CD4-positive, alpha-beta T cell (primary cell): ENCODE data around the gene MED9. TPM values are rescaled to one million over a fixed set of nuclear protein-coding genes. Genes with fewer than 3 reads are reported as not detected.

Experiments
- ATAC-seq: fragments of 200-7000 bp; cut with Tn5 transposase; one replicate; pipeline ENCODE4 v1.10.0; 2022; ENCODE audit warnings: mild to moderate bottlenecking; ENCODE audit not compliant: poor library complexity
- CTCF ChIA-PET: fragments of 350-600 bp; sonication (Branson Sonifier 250); formaldehyde crosslinking; loops from one replicate; lab custom pipeline; 2021; ENCODE audit warnings: antibody characterized with exemption, inconsistent platforms; lab: Charles Lee
- POLR2A ChIA-PET: fragments of 350-600 bp; sonication (Branson Sonifier 250); formaldehyde crosslinking; loops from one replicate; lab custom pipeline; 2021; ENCODE audit warnings: antibody characterized with exemption, inconsistent platforms; lab: Charles Lee
- DNase-seq, 14 experiments: peaks; one replicate each; pipeline ENCODE4 v3.0.0-alpha.2; 2013 to 2020; ENCODE audit warnings: mixed read lengths in 2 of 14
- H3K27ac ChIP-seq, 2 donors: one replicate each; pipeline versions ENCODE4 v1.5.1 to v1.7.0; 2013; ENCODE audit warnings: low read length in 2 of 2, low read depth in 1 of 2, mild to moderate bottlenecking in 1 of 2
- H3K27me3 ChIP-seq, 2 experiments: 1 replicate in 1 of 2; 2 replicates in 1 of 2; pipeline versions ENCODE4 v1.6.1 to v1.7.0; 2013; ENCODE audit warnings: low read length in 2 of 2, control low read depth in 1 of 2, mild to moderate bottlenecking in 1 of 2, moderate library complexity in 1 of 2; ENCODE audit not compliant: insufficient read depth in 2 of 2, control insufficient read depth in 1 of 2
- H3K36me3 ChIP-seq: one replicate; pipeline ENCODE4 v1.6.1; 2013; ENCODE audit warnings: low read length, control low read depth; ENCODE audit not compliant: insufficient read depth
- H3K4me1 ChIP-seq: one replicate; pipeline ENCODE4 v1.6.1; 2013; ENCODE audit warnings: low read length, control low read depth; ENCODE audit not compliant: insufficient read depth
- H3K4me3 ChIP-seq: one replicate; pipeline ENCODE4 v1.5.1; 2013; ENCODE audit warnings: mild to moderate bottlenecking, low read length, moderate library complexity
- H3K9me3 ChIP-seq, 2 experiments: 1 replicate in 1 of 2; 2 replicates in 1 of 2; pipeline versions ENCODE4 v1.6.1 to v1.7.0; 2013; ENCODE audit warnings: low read length in 2 of 2, mild to moderate bottlenecking in 2 of 2, control low read depth in 1 of 2, moderate library complexity in 1 of 2; ENCODE audit not compliant: control insufficient read depth in 1 of 2, insufficient read depth in 1 of 2
- H3K27ac Mint-ChIP-seq: one replicate; pipeline ENCODE4 v1.8.0; 2020; ENCODE audit warnings: mixed read lengths
- H3K27me3 Mint-ChIP-seq: one replicate; pipeline ENCODE4 v1.8.0; 2021; ENCODE audit warnings: mixed read lengths
- H3K36me3 Mint-ChIP-seq: one replicate; pipeline ENCODE4 v1.8.0; 2021; ENCODE audit warnings: low read depth, mixed read lengths
- H3K4me1 Mint-ChIP-seq: one replicate; pipeline ENCODE4 v1.8.0; 2021; ENCODE audit warnings: low read depth, mixed read lengths
- H3K4me3 Mint-ChIP-seq: one replicate; pipeline ENCODE4 v1.8.0; 2020; ENCODE audit warnings: mild to moderate bottlenecking, mixed read lengths
- H3K9me3 Mint-ChIP-seq: one replicate; pipeline ENCODE4 v1.8.0; 2020; ENCODE audit warnings: mixed read lengths
- CTCF ChIP-seq: fragments of 200-600 bp; IDR thresholded peaks from one replicate; pipeline ENCODE4 v1.8.0; 2022; ENCODE audit warnings: antibody characterized with exemption, mild to moderate bottlenecking
- intact Hi-C, 2 experiments: fragments of 100-400 bp; cut with DNase I in 1 of 2; cut with micrococcal nuclease in 1 of 2; formaldehyde crosslinking; loops; one replicate each; pipeline versions ENCODE4 v1.15.1 to v1.9.0; 2023 to 2025; cut with DNase I, micrococcal nuclease
- total RNA-seq, 174 experiments: library from RNA in 2 of 174; stranded (reverse) in 2 of 174; gene quantifications; one replicate each; pipeline ENCODE4 v1.2.3 and lab custom pipeline; 2021 to 2026

MED9 gene
- total RNA-seq, 2 experiments from 2014 or later = 27.0 to 27.9 TPM

- no peaks in the 10 kb centered on the region for H3K27me3 ChIP-seq
- intact Hi-C loops = no loop called here
- DNase-seq (no peak), ATAC-seq (no peak)
- POLR2A ChIA-PET = no interaction called here
- no peaks in the 10 kb centered on the region for H3K27me3 Mint-ChIP-seq
- no peak overlapping the region for H3K27ac Mint-ChIP-seq
- no peaks in the 10 kb centered on the region for H3K36me3 Mint-ChIP-seq
- H3K4me1 Mint-ChIP-seq = no peaks in the 10 kb centered on the region
- no peak for TF ChIP-seq CTCF
- H3K4me3 Mint-ChIP-seq = no peak overlapping the region
- H3K9me3 ChIP-seq = no peaks in the 10 kb centered on the region
- no peak overlapping the region for H3K4me3 ChIP-seq
- no peak overlapping the region for H3K27ac ChIP-seq
- CTCF ChIA-PET = no interaction called here
- H3K9me3 Mint-ChIP-seq = no peaks in the 10 kb centered on the region
- no peaks in the 10 kb centered on the region for H3K36me3 ChIP-seq
- peaks cover 5% of the 10 kb centered on the region for H3K4me1 ChIP-seq
Observed at GRCh38 chr17:17508019-17508535, 31.3 kb downstream of the MED9 start.

GRCh38 chr17:17508646-17509591 lies 32.1 kb downstream of the MED9 start:
- TF ChIP-seq CTCF = no peak
- ChIA-PET CTCF (no interaction called here), POLR2A (no interaction called here)
- Histone ChIP-seq H3K9me3 (no peaks in the 10 kb centered on the region), H3K4me3 (no peak overlapping the region), H3K27me3 (no peaks in the 10 kb centered on the region), H3K36me3 (no peaks in the 10 kb centered on the region), H3K4me1 (peaks cover 5% of the 10 kb centered on the region), H3K27ac (no peak overlapping the region)
- intact Hi-C loops = no loop called here
- no peaks in the 10 kb centered on the region for H3K36me3 Mint-ChIP-seq
- H3K4me1 Mint-ChIP-seq = no peaks in the 10 kb centered on the region
- H3K27ac Mint-ChIP-seq = no peak overlapping the region
- H3K9me3 Mint-ChIP-seq = no peaks in the 10 kb centered on the region
- H3K4me3 Mint-ChIP-seq = no peak overlapping the region
- ATAC-seq (no peak), DNase-seq (no peak)
- no peaks in the 10 kb centered on the region for H3K27me3 Mint-ChIP-seq

- Histone ChIP-seq H3K4me1 (peaks cover 5% of the 10 kb centered on the region), H3K36me3 (no peaks in the 10 kb centered on the region), H3K9me3 (no peaks in the 10 kb centered on the region), H3K4me3 (no peak overlapping the region), H3K27me3 (no peaks in the 10 kb centered on the region), H3K27ac (no peak overlapping the region)
- DNase-seq = no peak
- Mint-ChIP-seq H3K9me3 (no peaks in the 10 kb centered on the region), H3K4me3 (no peak overlapping the region), H3K4me1 (no peaks in the 10 kb centered on the region), H3K36me3 (no peaks in the 10 kb centered on the region), H3K27ac (no peak overlapping the region), H3K27me3 (no peaks in the 10 kb centered on the region)
- ChIA-PET CTCF (no interaction called here), POLR2A (no interaction called here)
- intact Hi-C loops = no loop called here
- no peak for ATAC-seq
- no peak for TF ChIP-seq CTCF
Observed at GRCh38 chr17:17509601-17510425, 33.0 kb downstream of the MED9 start.
